Mesendoderm (in vitro differentiated cells): ENCODE results near the gene DPEP1. TPM values are rescaled to one million over a fixed set of nuclear protein-coding genes. Genes with fewer than 3 reads are reported as not detected.

Experiments used
- DNase-seq: peaks from one replicate; pipeline ENCODE4 v3.0.0; 2013
- H2AK5ac ChIP-seq: 2 replicates; pipeline ENCODE4 v1.6.1; 2013; ENCODE audit warnings: low read length, inconsistent platforms
- H2BK120ac ChIP-seq: 2 replicates; pipeline ENCODE4 v1.6.1; 2013; ENCODE audit warnings: low read depth, mild to moderate bottlenecking, low read length, moderate library complexity, mixed read lengths
- H2BK15ac ChIP-seq: replicated peaks from 2 replicates; pipeline ENCODE4 v1.6.1; 2013; ENCODE audit warnings: low read depth, mild to moderate bottlenecking, moderate library complexity
- H2BK5ac ChIP-seq: 2 replicates; pipeline ENCODE4 v1.6.1; 2013; ENCODE audit warnings: low read length, inconsistent platforms
- H3K18ac ChIP-seq: 2 replicates; pipeline ENCODE4 v1.6.1; 2013; ENCODE audit warnings: mild to moderate bottlenecking, low read length, mixed read lengths
- H3K23ac ChIP-seq: one replicate; pipeline ENCODE4 v1.6.1; 2013; ENCODE audit warnings: low read length
- H3K27ac ChIP-seq: 2 replicates; pipeline ENCODE4 v1.5.1; 2013; ENCODE audit warnings: low read depth, mild to moderate bottlenecking, inconsistent platforms, low read length, moderate library complexity
- H3K27me3 ChIP-seq: 2 replicates; pipeline ENCODE4 v1.6.1; 2013; ENCODE audit warnings: low read length, control low read depth, mild to moderate bottlenecking, inconsistent platforms; ENCODE audit not compliant: insufficient read depth, poor library complexity
- H3K36me3 ChIP-seq: 2 replicates; pipeline ENCODE4 v1.6.1; 2013; ENCODE audit warnings: low read length, inconsistent platforms; ENCODE audit not compliant: control insufficient read depth, insufficient read depth
- H3K4ac ChIP-seq: one replicate; pipeline ENCODE4 v1.6.1; 2013; ENCODE audit warnings: low read depth, mild to moderate bottlenecking, low read length, moderate library complexity
- H3K4me1 ChIP-seq: 2 replicates; pipeline ENCODE4 v1.6.1; 2013; ENCODE audit warnings: low read depth, low read length, inconsistent platforms; ENCODE audit not compliant: control insufficient read depth
- H3K4me2 ChIP-seq: 2 replicates; pipeline ENCODE4 v1.6.1; 2013; ENCODE audit warnings: low read length
- H3K4me3 ChIP-seq: 2 replicates; pipeline ENCODE4 v1.5.1; 2013; ENCODE audit warnings: mild to moderate bottlenecking, low read length
- H3K56ac ChIP-seq: one replicate; pipeline ENCODE4 v1.6.1; 2013; ENCODE audit warnings: low read length
- H3K79me1 ChIP-seq: 2 replicates; pipeline ENCODE4 v1.6.1; 2013; ENCODE audit warnings: low read length, inconsistent platforms
- H3K79me2 ChIP-seq: 2 replicates; pipeline ENCODE4 v1.6.1; 2013; ENCODE audit warnings: mild to moderate bottlenecking, low read length; ENCODE audit not compliant: control insufficient read depth, insufficient read depth
- H3K9ac ChIP-seq: 2 replicates; pipeline ENCODE4 v1.6.1; 2013; ENCODE audit warnings: low read length, inconsistent platforms
- H4K5ac ChIP-seq: one replicate; pipeline ENCODE4 v1.6.1; 2013; ENCODE audit warnings: low read length
- H4K8ac ChIP-seq: one replicate; pipeline ENCODE4 v1.6.1; 2013; ENCODE audit warnings: low read depth, mild to moderate bottlenecking, control low read depth, low read length, moderate library complexity
- WGBS: extraction: QIAGEN DNeasy Blood & Tissue Kit; methylation state at CpG from one replicate; pipeline ENCODE4 v1.1.7; 2013; ENCODE audit warnings: low lambda C conversion rate, missing lambda C conversion rate; ENCODE audit not compliant: insufficient coverage; ENCODE audit errors: extremely low coverage; 5-methylcytosine and 5-hydroxymethylcytosine counted together
- polyA plus RNA-seq, 2 experiments: library from polyadenylated mRNA; stranded (reverse); fragments of 200-250 nt; gene quantifications; one replicate each; pipeline ENCODE4 v1.2.3, GENCODE V29; 2013

Gene DPEP1
- polyA plus RNA-seq (2013, experiment 1 of 2) = 1.2 TPM
- polyA plus RNA-seq (2013, experiment 2 of 2) = 1.3 TPM

GRCh38 chr16:89613231-89613953, at the start of gene DPEP1:
Gene DPEP1 (plus strand): TSS chr16:89613642. CDS start chr16:89630411, 16,769 bp downstream.
- Histone ChIP-seq H3K23ac (no peak within 1 kb of the TSS), H2BK120ac (no peak within 1 kb of the TSS), H3K4me2 (no peak within 1 kb of the TSS), H3K4me3 (no peak within 1 kb of the TSS), H3K4ac (no peak within 1 kb of the TSS), H3K56ac (no peak within 1 kb of the TSS), H2BK15ac (no peak within 1 kb of the TSS), H2AK5ac (no peak within 1 kb of the TSS), H3K79me2 (no peaks in the 10 kb centered on the region), H3K9ac (no peak within 1 kb of the TSS), H3K79me1 (no peaks in the 10 kb centered on the region), H3K36me3 (no peaks in the 10 kb centered on the region), H3K27me3 (no peaks in the 10 kb centered on the region), H2BK5ac (no peak within 1 kb of the TSS), H3K27ac (no peak within 1 kb of the TSS), H4K5ac (no peak within 1 kb of the TSS), H3K18ac (no peak within 1 kb of the TSS), H3K4me1 (no peaks in the 10 kb centered on the region), H4K8ac (no peak within 1 kb of the TSS)
- no peak for DNase-seq
- no CpG with 5 or more reads among the region's 19 CpGs for WGBS

- Histone ChIP-seq H3K56ac (peak overlapping the region; percentile 12), H3K4ac (no peak overlapping the region), H4K8ac (no peak overlapping the region), H2BK120ac (no peak overlapping the region), H3K23ac (no peak overlapping the region), H3K79me1 (peaks cover 15% of the 10 kb centered on the region), H3K4me3 (no peak overlapping the region), H3K9ac (peak overlapping the region; percentile 49), H3K27me3 (no peaks in the 10 kb centered on the region), H3K36me3 (peaks cover 24% of the 10 kb centered on the region), H2AK5ac (no peak overlapping the region), H3K4me1 (peaks cover 2% of the 10 kb centered on the region), H4K5ac (no peak overlapping the region), H3K18ac (no peak overlapping the region), H3K4me2 (peak overlapping the region; percentile 13), H2BK5ac (no peak overlapping the region), H3K79me2 (peaks cover 28% of the 10 kb centered on the region), H2BK15ac (no peak overlapping the region), H3K27ac (no peak overlapping the region)
- no CpG with 5 or more reads among the region's 22 CpGs for WGBS
- no peak for DNase-seq
These were observed 48.8 kb upstream of the DPEP1 start for GRCh38 chr16:89564476-89565255.

- peak overlapping the region; percentile 13 for H3K9ac ChIP-seq
- H2BK5ac ChIP-seq = no peak overlapping the region
- WGBS = no CpG with 5 or more reads among the region's 3 CpGs
- no peak overlapping the region for H4K5ac ChIP-seq
- DNase-seq = peak; percentile 82
- H3K4me1 ChIP-seq = peaks cover 2% of the 10 kb centered on the region
- H3K79me2 ChIP-seq = peaks cover 28% of the 10 kb centered on the region
- H3K36me3 ChIP-seq = peaks cover 24% of the 10 kb centered on the region
- H3K27ac ChIP-seq = no peak overlapping the region
- H3K23ac ChIP-seq = no peak overlapping the region
- H3K4me2 ChIP-seq = peak overlapping the region; percentile 11
- no peak overlapping the region for H2BK120ac ChIP-seq
- H3K79me1 ChIP-seq = peaks cover 15% of the 10 kb centered on the region
- no peak overlapping the region for H2BK15ac ChIP-seq
- no peaks in the 10 kb centered on the region for H3K27me3 ChIP-seq
- no peak overlapping the region for H3K18ac ChIP-seq
- no peak overlapping the region for H3K4ac ChIP-seq
- no peak overlapping the region for H2AK5ac ChIP-seq
- H3K4me3 ChIP-seq = no peak overlapping the region
- H3K56ac ChIP-seq = peak overlapping the region; percentile 53
- H4K8ac ChIP-seq = no peak overlapping the region
These were observed 48.3 kb upstream of the DPEP1 start for GRCh38 chr16:89565256-89565505.

- H3K36me3 ChIP-seq = peaks cover 24% of the 10 kb centered on the region
- no peak overlapping the region for H2BK15ac ChIP-seq
- H3K56ac ChIP-seq = peak overlapping the region; percentile 53
- no peaks in the 10 kb centered on the region for H3K27me3 ChIP-seq
- no peak overlapping the region for H3K4me3 ChIP-seq
- DNase-seq = peak; percentile 83
- H3K4me2 ChIP-seq = peak overlapping the region; percentile 15
- WGBS = no CpG with 5 or more reads among the region's 46 CpGs
- H2BK5ac ChIP-seq = no peak overlapping the region
- peak overlapping the region; percentile 13 for H3K9ac ChIP-seq
- peaks cover 2% of the 10 kb centered on the region for H3K4me1 ChIP-seq
- no peak overlapping the region for H4K5ac ChIP-seq
- H3K4ac ChIP-seq = no peak overlapping the region
- H2BK120ac ChIP-seq = no peak overlapping the region
- no peak overlapping the region for H3K27ac ChIP-seq
- no peak overlapping the region for H2AK5ac ChIP-seq
- no peak overlapping the region for H3K18ac ChIP-seq
- no peak overlapping the region for H3K23ac ChIP-seq
- H4K8ac ChIP-seq = no peak overlapping the region
- H3K79me1 ChIP-seq = peaks cover 15% of the 10 kb centered on the region
- H3K79me2 ChIP-seq = peaks cover 26% of the 10 kb centered on the region
These were observed 47.7 kb upstream of the DPEP1 start for GRCh38 chr16:89565506-89566372.

- Histone ChIP-seq H2AK5ac (no peak overlapping the region), H3K36me3 (peaks cover 14% of the 10 kb centered on the region), H2BK5ac (no peak overlapping the region), H2BK120ac (no peak overlapping the region), H3K4me1 (no peaks in the 10 kb centered on the region), H3K56ac (no peak overlapping the region), H3K18ac (no peak overlapping the region), H4K8ac (no peak overlapping the region), H3K4me2 (no peak overlapping the region), H3K79me2 (peaks cover 5% of the 10 kb centered on the region), H3K27ac (no peak overlapping the region), H3K9ac (no peak overlapping the region), H3K27me3 (no peaks in the 10 kb centered on the region), H3K79me1 (peaks cover 11% of the 10 kb centered on the region), H3K4me3 (no peak overlapping the region), H3K23ac (no peak overlapping the region), H4K5ac (no peak overlapping the region), H2BK15ac (no peak overlapping the region), H3K4ac (no peak overlapping the region)
- WGBS = no CpG with 5 or more reads among the region's 30 CpGs
- DNase-seq = no peak
These were observed 45.5 kb upstream of the DPEP1 start for GRCh38 chr16:89567656-89568594.
